ENCODE results near the gene AKAP8.

Gene AKAP8

DNA sequence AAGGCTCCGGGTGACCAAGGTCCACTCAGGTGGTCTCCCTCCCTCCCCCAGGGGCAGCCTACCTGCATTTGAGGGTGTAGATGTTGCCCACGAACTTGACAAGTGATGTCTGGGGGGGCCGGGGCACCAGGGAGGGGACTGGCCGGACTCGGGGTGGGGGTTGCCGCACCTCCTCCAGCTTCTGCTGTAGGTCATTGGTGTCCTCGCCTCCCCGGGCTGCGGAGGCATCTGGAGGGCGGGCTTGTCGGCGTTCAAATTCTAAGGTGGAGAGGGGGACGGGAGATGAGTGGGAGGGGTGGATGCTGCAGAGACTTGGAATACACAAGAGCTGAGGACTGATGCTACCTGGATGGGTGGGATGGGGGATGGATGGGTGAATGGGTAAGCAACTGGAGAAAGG, 44.5 kb upstream of the AKAP8 start:
- no peaks in the 10 kb centered on the region for H3K9me2 ChIP-seq (replicated peaks; ENCODE audit: low read depth, low read length)
- no peaks in the 10 kb centered on the region for H3K27me3 ChIP-seq (ENCODE audit: insufficient read depth, low read length, poor library complexity, severe bottlenecking)
- H3K4me2 ChIP-seq (ENCODE audit: low read depth, low read length, poor library complexity, severe bottlenecking), result no peak overlapping the region
- H3K4me3 ChIP-seq (ENCODE audit: low read length, poor library complexity, severe bottlenecking), result no peak overlapping the region
- H3K36me3 ChIP-seq (ENCODE audit: insufficient read depth, low read length), result peaks cover 63% of the 10 kb centered on the region; the same call in 1 of the 2 replicates
- no peak overlapping the region for H2AFZ ChIP-seq (ENCODE audit: low read length)
- no peak for TF ChIP-seq EZH2phosphoT487 (IDR thresholded peaks at IDR 0.05; ENCODE audit: borderline replicate concordance)
- TF ChIP-seq, protein P1, sequence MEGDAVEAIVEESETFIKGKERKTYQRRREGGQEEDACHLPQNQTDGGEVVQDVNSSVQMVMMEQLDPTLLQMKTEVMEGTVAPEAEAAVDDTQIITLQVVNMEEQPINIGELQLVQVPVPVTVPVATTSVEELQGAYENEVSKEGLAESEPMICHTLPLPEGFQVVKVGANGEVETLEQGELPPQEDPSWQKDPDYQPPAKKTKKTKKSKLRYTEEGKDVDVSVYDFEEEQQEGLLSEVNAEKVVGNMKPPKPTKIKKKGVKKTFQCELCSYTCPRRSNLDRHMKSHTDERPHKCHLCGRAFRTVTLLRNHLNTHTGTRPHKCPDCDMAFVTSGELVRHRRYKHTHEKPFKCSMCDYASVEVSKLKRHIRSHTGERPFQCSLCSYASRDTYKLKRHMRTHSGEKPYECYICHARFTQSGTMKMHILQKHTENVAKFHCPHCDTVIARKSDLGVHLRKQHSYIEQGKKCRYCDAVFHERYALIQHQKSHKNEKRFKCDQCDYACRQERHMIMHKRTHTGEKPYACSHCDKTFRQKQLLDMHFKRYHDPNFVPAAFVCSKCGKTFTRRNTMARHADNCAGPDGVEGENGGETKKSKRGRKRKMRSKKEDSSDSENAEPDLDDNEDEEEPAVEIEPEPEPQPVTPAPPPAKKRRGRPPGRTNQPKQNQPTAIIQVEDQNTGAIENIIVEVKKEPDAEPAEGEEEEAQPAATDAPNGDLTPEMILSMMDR (conservative IDR thresholded peaks at IDR 0.05; ENCODE audit: low read length), result no peak
- H3K9me3 ChIP-seq (ENCODE audit: insufficient read depth, low read depth, low read length), result no peaks in the 10 kb centered on the region
- H3K4me1 ChIP-seq (ENCODE audit: insufficient read depth, low read length, poor library complexity, severe bottlenecking), result no peaks in the 10 kb centered on the region
- H4K20me1 ChIP-seq (ENCODE audit: insufficient read depth, low read length, poor library complexity, severe bottlenecking), result peaks cover 5% of the 10 kb centered on the region
- no peaks in the 10 kb centered on the region for H3F3A ChIP-seq (ENCODE audit: low read depth)
- peaks cover 15% of the 10 kb centered on the region; the same call in 1 of the 2 replicates for H3K79me2 ChIP-seq (ENCODE audit: insufficient read depth, low read length)
- no peak overlapping the region for H3K9ac ChIP-seq (ENCODE audit: low read depth, low read length, poor library complexity, severe bottlenecking)

DNA sequence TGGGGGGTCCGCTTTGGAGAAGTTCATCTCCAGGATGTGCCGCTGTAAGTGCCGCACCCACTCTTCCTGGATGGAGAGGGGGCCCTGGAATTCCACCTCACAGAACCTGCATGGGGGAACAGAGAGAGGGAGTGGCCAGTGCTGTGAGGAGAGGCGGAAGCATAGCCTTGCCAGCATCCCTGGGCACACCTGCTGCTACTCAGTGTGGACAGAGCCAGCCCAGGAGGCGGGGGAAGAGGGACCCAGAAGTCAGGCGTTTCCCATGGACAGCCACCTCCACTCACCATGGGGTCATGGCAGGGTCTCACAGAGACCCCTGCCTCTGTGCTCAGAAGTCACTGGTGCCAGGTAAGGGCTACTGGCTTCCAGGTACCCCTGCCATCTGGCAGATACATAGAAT, 43.5 kb upstream of the AKAP8 start:
- Histone ChIP-seq H4K20me1 (ENCODE audit: insufficient read depth, low read length, poor library complexity, severe bottlenecking) (peaks cover 6% of the 10 kb centered on the region), H3F3A (ENCODE audit: low read depth) (no peaks in the 10 kb centered on the region), H3K4me1 (ENCODE audit: insufficient read depth, low read length, poor library complexity, severe bottlenecking) (no peaks in the 10 kb centered on the region), H3K9ac (ENCODE audit: low read depth, low read length, poor library complexity, severe bottlenecking) (no peak overlapping the region), H3K36me3 (ENCODE audit: insufficient read depth, low read length) (peaks cover 59% of the 10 kb centered on the region; the same call in 1 of the 2 replicates), H2AFZ (ENCODE audit: low read length) (no peak overlapping the region), H3K27me3 (ENCODE audit: insufficient read depth, low read length, poor library complexity, severe bottlenecking) (peaks cover 4% of the 10 kb centered on the region), H3K4me2 (ENCODE audit: low read depth, low read length, poor library complexity, severe bottlenecking) (no peak overlapping the region), H3K9me2 (replicated peaks; ENCODE audit: low read depth, low read length) (no peaks in the 10 kb centered on the region), H3K79me2 (ENCODE audit: insufficient read depth, low read length) (peaks cover 11% of the 10 kb centered on the region), H3K4me3 (ENCODE audit: low read length, poor library complexity, severe bottlenecking) (no peak overlapping the region), H3K9me3 (ENCODE audit: insufficient read depth, low read depth, low read length) (no peaks in the 10 kb centered on the region)
- no peak for TF ChIP-seq EZH2phosphoT487 (IDR thresholded peaks at IDR 0.05; ENCODE audit: borderline replicate concordance)
- TF ChIP-seq, protein P1 (conservative IDR thresholded peaks at IDR 0.05; ENCODE audit: low read length), result no peak

DNA sequence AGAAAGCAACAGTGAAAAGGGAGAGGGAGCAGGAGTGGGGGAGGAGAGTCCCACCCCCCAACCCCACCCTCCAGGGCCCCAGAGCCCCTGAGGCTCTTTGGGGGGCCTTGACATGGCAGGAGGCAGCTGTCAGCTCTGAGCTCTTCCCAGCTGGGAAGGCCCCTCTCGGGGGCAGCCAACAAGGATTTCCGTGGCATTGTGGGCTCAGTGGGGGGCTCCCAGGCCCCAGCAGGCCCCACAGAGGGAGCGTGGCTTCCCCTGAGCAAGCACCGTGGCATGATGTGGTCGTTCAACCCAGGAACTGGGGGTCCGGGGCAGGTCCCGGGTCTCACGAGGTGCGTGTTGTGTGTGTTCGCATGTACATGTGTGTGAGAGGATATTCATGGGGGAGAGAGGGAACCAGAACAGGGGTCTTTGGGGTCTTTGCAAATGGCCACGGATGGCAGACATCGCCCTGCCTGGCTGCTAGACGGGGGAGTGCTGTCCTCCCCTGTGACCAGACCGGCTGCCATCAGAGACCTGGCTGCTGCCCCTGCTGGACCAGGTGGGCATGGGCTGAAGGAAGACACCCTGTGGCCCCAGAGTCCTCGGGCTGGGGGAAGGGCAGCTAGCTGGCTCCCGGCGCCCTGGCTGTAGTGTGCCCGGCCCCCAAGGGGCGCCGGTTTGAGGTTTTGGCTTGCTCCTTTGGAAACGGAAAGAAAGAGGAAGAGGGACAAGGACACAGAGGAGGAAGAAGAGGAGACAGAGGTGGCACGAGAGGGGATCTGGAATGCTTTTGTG, 42.9 kb upstream of the AKAP8 start:
- Histone ChIP-seq H3K9ac (ENCODE audit: low read depth, low read length, poor library complexity, severe bottlenecking) (no peak overlapping the region), H3K27me3 (ENCODE audit: insufficient read depth, low read length, poor library complexity, severe bottlenecking) (peaks cover 4% of the 10 kb centered on the region), H2AFZ (ENCODE audit: low read length) (no peak overlapping the region), H3K36me3 (ENCODE audit: insufficient read depth, low read length) (peaks cover 54% of the 10 kb centered on the region; the same call in 1 of the 2 replicates), H3K4me1 (ENCODE audit: insufficient read depth, low read length, poor library complexity, severe bottlenecking) (peaks cover 6% of the 10 kb centered on the region), H4K20me1 (ENCODE audit: insufficient read depth, low read length, poor library complexity, severe bottlenecking) (peaks cover 11% of the 10 kb centered on the region), H3K4me2 (ENCODE audit: low read depth, low read length, poor library complexity, severe bottlenecking) (no peak overlapping the region), H3F3A (ENCODE audit: low read depth) (no peaks in the 10 kb centered on the region), H3K4me3 (ENCODE audit: low read length, poor library complexity, severe bottlenecking) (no peak overlapping the region), H3K9me3 (ENCODE audit: insufficient read depth, low read depth, low read length) (no peaks in the 10 kb centered on the region), H3K79me2 (ENCODE audit: insufficient read depth, low read length) (peaks cover 12% of the 10 kb centered on the region), H3K9me2 (replicated peaks; ENCODE audit: low read depth, low read length) (no peaks in the 10 kb centered on the region)
- no peak for TF ChIP-seq EZH2phosphoT487 (IDR thresholded peaks at IDR 0.05; ENCODE audit: borderline replicate concordance)
- TF ChIP-seq, protein P1 (conservative IDR thresholded peaks at IDR 0.05; ENCODE audit: low read length), result no peak

Measured in Loucy (cell line).